ENCODE data around the gene TSEN2. TPM values are rescaled to one million over a fixed set of nuclear protein-coding genes. Genes with fewer than 3 reads are reported as not detected.

The TSEN2 gene
- total RNA-seq = 10 to 100 TPM; 17.0 to 38.3 (median 21.9) TPM

DNA sequence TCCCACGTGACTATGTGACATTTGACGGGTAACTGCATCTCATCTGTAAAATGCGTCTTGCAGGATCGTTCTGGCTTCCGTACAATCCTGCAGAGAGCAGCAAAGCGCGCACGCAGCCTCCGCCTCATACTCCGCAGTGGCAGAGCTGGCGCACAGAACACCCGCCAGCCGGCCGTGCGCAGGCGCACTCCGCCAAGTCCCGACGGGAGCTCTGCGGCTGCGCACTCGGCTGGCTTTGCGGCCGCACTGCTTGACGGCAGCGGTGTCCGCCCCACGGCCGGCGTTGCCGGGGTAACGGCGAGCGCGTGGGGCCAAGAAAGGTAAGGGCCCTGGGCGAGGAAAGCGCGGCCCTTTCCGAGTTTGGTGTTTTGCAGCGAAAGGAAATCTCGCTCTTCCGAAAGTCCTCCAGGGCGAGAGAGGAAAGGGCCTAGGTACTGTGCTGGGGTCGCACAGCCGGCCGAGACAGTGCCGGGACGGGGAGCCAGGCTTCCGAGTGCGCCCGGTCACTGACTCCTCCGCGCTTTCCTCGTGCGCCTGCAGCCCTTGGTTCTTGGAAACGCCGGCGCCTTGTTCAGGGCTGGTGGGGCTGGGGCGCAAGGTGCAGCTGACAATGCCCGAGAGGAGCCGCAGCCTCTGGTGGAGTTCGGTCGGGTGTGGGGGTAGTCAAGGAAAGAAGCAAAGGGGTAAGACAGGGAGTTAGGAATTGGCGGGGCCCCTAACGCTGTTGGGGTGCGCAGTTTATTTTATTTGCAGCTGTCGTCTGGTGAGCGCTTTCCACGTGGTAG is at the start of gene TSEN2:
Gene TSEN2 (plus strand): TSS at position 283 of the 785 bp plus-strand sequence. CDS start 5,321 bp downstream, outside the sequence.
- TF ChIP-seq, protein P1, sequence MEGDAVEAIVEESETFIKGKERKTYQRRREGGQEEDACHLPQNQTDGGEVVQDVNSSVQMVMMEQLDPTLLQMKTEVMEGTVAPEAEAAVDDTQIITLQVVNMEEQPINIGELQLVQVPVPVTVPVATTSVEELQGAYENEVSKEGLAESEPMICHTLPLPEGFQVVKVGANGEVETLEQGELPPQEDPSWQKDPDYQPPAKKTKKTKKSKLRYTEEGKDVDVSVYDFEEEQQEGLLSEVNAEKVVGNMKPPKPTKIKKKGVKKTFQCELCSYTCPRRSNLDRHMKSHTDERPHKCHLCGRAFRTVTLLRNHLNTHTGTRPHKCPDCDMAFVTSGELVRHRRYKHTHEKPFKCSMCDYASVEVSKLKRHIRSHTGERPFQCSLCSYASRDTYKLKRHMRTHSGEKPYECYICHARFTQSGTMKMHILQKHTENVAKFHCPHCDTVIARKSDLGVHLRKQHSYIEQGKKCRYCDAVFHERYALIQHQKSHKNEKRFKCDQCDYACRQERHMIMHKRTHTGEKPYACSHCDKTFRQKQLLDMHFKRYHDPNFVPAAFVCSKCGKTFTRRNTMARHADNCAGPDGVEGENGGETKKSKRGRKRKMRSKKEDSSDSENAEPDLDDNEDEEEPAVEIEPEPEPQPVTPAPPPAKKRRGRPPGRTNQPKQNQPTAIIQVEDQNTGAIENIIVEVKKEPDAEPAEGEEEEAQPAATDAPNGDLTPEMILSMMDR (IDR thresholded peaks at IDR 0.05) = no peak
- ATAC-seq (ENCODE audit: low FRiP score) = peak; percentile 99
- DNase-seq (ENCODE audit: low spot score) = peak; percentile 81

DNA sequence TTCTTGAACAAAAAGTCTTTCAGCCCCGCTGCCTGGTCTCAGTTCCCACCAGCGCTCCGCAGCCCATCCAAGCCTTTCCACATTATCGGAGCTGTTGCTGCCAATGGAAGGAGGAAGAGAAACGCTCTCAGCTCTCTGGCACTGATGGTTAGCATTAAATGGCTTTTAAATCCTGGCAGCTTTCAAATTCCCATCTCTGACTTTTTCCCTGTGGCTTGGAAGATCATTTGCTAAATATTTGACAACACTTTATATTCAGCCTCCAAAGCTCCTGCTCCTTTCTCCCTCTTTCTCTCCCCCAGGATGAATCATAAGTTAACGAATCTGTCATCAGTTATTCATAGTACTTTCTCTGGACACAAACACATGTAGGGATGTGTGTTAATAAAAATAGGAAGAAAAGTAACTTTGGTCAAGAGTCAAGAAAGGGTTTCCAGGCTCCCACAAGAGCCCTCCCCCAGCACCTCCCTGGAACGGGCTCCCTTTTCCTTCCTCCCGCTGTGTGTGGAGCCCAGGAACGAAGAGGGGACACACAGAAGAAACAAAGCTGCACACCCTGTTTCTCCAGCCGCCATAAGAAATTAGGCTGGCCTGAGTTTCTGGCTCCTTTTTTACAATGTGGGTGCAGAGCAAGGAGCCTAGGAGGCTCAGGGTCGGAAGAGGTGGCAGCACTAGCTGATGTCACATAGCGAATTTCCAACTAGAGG is 47.6 kb upstream of the TSEN2 start:
- no peak for DNase-seq (ENCODE audit: low spot score)

DNA sequence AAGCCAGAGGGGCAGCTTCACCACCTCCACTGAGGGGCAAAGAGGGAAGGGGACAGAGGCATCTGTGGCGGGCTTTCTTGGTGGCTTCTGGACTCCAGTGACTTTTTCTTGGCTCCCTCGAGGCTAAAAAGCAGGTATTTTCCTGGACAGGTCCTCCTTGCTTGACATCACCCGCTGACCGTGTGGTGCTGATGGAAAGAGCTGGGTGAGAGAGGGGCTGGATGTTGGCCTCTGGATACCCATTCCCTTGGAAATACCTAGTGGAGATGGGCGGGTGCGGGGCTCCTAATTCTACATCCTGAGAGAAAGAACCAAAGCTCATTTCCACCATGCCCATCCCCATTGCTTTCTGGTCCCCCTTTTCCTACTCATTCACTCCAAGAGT is 47.1 kb upstream of the TSEN2 start:
- ATAC-seq (ENCODE audit: low FRiP score) (no peak), DNase-seq (ENCODE audit: low spot score) (no peak)
- TF ChIP-seq, protein P1 (IDR thresholded peaks at IDR 0.05) = no peak

More for the DNA sequence above, 47.6 kb upstream of the TSEN2 start:
- TF ChIP-seq, protein P1 (IDR thresholded peaks at IDR 0.05) = no peak
- peak; percentile 31 for ATAC-seq (ENCODE audit: low FRiP score)

DNA sequence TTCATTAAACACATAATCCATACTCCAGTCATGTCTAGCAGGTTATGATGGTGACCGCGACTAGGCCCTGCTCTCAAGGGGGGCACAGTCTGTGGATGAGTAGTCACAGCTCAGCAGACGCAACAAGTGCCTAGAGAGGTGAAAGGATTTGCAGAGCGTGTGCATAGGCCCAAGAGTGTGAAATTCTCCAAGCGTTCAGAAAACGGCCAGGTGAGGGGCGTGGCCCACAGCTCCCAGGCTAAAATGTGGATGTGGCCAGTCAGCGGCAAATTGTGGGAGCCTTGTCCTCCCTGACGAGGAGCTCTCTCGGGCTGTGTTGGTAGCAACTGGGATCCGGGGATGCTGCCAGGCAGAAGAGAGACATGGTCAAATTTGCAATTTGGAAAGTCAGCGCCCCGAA is 46.4 kb upstream of the TSEN2 start:
- no peak for DNase-seq (ENCODE audit: low spot score)
- no peak for ATAC-seq (ENCODE audit: low FRiP score)
- TF ChIP-seq, protein P1 (IDR thresholded peaks at IDR 0.05) = no peak

DNA sequence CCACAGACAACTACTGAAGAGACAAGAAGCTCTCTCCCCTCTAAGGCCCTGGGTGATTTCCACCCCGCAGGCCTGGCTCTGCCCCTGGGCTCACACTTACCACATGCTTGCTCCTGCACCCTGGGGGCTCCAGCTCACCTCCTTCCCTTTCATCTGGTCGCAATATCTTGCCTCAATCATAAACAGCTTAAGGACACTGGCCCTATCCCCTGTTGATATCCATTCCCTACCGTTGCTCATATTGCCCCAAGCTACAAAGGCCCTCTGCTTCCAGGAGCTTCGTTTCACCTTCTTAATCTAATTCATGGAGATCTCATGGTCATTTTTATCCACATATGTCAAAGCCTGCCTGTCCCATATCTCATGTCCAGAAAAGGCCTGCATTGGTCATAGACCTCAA is 46.0 kb upstream of the TSEN2 start:
- DNase-seq (ENCODE audit: low spot score) (no peak), ATAC-seq (ENCODE audit: low FRiP score) (no peak)
- TF ChIP-seq, protein P1 (IDR thresholded peaks at IDR 0.05) = no peak

DNA sequence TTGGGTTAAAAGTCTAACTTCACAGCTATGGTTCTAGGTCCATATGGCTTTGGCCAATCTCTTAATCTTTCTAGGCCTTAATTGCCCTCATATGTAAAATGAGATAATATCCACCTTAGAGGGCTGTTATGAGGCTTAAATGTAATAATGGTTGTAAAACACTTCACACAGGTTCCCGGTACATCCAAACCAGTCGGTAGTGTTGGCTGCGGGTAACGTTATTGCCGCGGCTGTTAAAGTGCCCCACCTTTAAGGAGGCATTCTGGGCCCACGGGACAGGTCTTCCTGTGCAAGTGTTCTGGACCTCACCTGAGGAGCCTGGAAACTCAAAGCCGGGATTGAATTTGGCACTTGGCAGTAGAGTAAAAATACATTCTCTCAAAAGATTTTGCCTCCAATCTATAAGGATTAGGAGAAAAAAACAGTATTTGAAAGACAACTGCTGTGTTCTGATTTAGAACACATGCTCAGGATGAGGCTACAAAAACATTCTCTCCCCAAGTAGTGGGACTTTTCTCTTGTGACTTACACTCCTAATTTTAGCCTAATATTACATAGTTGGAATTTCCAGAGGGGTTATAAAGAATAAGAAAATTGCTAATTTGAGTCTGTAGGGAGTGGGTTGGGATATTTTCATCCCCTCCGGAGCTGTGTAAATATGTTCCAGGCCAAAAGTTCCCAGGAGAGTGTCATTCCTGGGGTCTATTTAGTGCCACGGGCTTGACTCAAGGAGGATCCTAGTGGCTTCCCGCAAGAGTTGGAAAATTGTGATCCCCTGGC is 44.9 kb upstream of the TSEN2 start:
- DNase-seq (ENCODE audit: low spot score) (no peak), ATAC-seq (ENCODE audit: low FRiP score) (no peak)
- TF ChIP-seq, protein P1 (IDR thresholded peaks at IDR 0.05) = no peak

Measured in omental fat pad (tissue), 4 donors.